Esophagus muscularis mucosa (tissue), 4 donors: ENCODE results near the gene RAD9A.

Experiments used
- EP300 ChIP-seq: sonication (generic); formaldehyde crosslinking; IDR thresholded peaks from one replicate; pipeline ENCODE4 v1.6.1; 2017; ENCODE audit warnings: antibody characterized with exemption
- POLR2A ChIP-seq: fragments of 450-650 bp; IDR thresholded peaks from one replicate; pipeline ENCODE4 v1.6.1; 2017; ENCODE audit warnings: antibody characterized with exemption, moderate library complexity, mild to moderate bottlenecking, low read depth
- POLR2AphosphoS5 ChIP-seq, 2 donors: sonication (generic); formaldehyde crosslinking; IDR thresholded peaks; one replicate each; pipeline ENCODE4 v1.6.1; 2017; ENCODE audit warnings: antibody characterized with exemption in 2 of 2
- TF ChIP-seq, protein P1 (sequence below), 3 experiments: fragments of 200-600 bp in 2 of 3; fragments of 450-650 bp in 1 of 3; sonication (generic) in 2 of 3; IDR thresholded peaks; one replicate each; pipeline ENCODE4 v1.5.1; 2017 to 2019; ENCODE audit warnings: antibody characterized with exemption in 3 of 3, mild to moderate bottlenecking in 2 of 3, moderate library complexity in 1 of 3

DNA sequence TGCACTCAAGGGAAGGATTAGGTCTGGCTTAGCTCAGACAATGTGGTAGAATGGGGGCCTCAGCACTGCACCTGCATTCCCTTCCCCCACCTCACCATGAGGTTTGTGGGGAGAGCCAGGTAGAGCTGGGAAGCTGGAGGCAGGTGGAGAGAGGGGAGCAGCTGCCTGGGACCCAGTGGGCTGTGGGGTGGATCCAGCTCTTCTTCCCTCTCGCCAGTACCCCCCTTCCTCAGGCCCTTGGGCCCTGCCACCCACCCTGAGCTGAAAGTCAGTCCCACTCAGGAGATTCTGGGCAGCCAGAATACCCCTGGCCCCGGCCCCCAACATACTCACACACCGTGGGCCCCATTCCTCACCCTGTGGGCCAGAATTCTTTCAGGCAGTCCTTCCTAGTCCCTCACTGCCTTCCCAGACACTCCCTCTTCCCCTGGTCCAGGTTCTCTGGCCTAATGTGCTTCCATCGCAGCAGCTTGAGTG is 35.4 kb upstream of the RAD9A start:
- TF ChIP-seq, protein P1, sequence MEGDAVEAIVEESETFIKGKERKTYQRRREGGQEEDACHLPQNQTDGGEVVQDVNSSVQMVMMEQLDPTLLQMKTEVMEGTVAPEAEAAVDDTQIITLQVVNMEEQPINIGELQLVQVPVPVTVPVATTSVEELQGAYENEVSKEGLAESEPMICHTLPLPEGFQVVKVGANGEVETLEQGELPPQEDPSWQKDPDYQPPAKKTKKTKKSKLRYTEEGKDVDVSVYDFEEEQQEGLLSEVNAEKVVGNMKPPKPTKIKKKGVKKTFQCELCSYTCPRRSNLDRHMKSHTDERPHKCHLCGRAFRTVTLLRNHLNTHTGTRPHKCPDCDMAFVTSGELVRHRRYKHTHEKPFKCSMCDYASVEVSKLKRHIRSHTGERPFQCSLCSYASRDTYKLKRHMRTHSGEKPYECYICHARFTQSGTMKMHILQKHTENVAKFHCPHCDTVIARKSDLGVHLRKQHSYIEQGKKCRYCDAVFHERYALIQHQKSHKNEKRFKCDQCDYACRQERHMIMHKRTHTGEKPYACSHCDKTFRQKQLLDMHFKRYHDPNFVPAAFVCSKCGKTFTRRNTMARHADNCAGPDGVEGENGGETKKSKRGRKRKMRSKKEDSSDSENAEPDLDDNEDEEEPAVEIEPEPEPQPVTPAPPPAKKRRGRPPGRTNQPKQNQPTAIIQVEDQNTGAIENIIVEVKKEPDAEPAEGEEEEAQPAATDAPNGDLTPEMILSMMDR (IDR thresholded peaks at IDR 0.05): no peak
- TF ChIP-seq POLR2A (no peak), POLR2AphosphoS5 (IDR thresholded peaks at IDR 0.05) (no peak), EP300 (no peak)
